ENCODE measurements around the gene LRRC40.

Gene LRRC40

DNA sequence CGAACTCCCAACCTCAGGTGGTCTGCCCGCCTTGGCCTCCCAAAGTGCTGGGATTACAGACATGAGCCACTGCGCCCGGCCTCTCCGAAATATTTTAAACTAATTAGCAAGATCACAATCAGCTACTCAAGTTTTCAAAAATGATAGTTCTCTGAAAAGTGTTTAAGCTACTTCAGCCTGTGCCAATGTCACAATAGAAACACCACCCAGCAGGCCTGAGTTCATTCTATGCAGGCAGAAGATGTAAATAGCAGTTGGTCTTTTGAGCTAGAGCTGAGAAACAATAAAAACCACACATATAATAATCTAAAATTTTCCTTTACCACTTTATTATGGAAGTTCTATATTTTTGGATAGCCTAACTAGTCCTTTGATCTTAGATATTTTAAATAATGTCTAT, 96.1 kb downstream of the LRRC40 start:
- DNase-seq: no peak

- DNase-seq: no peak
Measured at GRCh38 chr1:70103770-70104169, 101.6 kb downstream of the LRRC40 start.

DNA sequence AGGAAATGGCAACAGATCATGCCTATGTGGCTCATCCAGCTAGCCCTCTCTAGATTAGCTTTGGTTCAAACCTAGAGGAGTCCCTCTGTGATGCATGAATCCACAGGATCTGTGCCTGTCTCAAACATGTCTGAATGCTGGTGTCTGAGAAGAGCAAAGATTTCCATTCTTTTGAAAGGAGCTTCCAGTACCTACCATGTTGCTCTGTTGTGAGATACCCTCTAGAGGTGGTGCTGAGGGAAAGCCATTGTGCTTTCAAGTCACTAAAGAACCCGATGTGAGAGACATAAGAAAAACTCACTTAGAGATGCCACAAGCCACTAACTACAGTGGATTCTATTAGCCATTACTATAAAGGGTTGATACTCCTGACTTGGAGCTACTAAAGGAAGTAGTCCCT, 103.6 kb downstream of the LRRC40 start:
- DNase-seq: no peak

DNA sequence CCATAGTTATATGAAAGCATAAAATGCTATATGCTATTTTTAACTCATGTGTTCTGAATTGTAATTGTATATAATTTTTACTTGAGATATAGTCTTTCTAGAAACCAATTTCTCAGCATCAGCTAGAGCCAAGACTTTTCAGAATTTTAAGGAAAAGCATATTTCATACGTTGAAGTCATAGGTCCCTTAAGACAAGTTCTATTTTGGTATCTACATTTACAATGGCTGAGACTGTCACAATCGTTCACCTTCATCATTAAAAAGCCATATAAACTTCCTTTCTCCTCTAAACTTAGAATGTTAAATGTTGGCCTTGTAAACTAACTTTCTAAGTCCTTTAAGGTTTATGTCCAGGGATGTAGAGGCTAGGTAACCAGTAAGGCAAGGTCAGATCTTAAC, 104.1 kb downstream of the LRRC40 start:
- no peak for DNase-seq

Data from fibroblast of skin of right quadriceps (primary cell).